ENCODE measurements around the gene EIF2AK3.

The EIF2AK3 gene

DNA sequence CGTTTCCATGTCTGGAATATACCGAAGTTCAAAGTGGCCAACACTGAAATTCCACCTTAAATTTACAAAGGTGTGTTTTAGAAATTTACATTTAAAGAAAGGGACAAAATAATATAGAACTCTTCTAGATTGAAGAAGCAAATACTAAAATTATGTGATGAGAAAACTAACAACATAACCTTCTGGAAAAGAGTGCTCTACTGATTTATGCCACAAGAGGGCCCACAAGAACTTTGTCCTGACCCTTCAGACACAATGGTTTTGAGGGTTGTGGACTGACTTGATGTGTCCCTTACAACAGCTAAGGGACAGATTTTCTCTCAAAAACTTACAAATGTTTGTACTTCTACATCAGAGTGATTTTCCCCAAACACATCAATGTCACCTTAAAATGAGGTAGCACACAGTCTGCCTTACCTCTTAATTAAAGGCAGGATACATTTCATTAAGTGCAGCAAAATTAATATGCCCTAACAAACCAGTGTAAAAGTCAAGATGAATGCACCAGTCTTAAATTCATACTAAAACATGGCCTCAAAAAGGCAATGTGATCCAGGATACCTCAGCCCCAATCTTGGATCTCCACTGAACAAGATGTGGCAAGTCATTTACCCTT lies 36.2 kb downstream of the EIF2AK3 start (continued):
- no peak for TF ChIP-seq ZNF70 (CRISPR knock-in tag; IDR thresholded peaks at IDR 0.05)

DNA sequence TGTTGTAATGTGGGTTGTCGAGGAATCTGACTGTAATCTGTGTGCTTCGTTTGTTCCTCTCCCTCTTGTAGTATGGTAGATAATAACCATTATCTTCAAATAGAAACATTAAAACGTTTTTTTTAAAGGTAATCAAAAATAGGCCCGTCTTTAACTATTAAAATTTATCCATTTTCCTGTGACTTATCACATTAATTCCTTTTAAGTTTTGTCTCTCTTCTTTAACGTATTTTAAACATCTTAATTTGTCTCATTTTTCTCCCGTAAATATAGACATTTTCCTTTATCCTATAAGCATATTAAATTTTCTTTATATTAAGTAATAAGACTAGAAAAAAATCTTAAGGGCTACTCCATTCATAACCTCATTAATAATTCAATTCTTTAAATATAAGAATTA lies 41.3 kb downstream of the EIF2AK3 start:
- TF ChIP-seq SNAI2 (CRISPR knock-in tag; IDR thresholded peaks at IDR 0.05) (no peak), CSDC2 (CRISPR knock-in tag; IDR thresholded peaks at IDR 0.05) (no peak), RARB (CRISPR knock-in tag; IDR thresholded peaks at IDR 0.05) (no peak)
- ATAC-seq = no peak

DNA sequence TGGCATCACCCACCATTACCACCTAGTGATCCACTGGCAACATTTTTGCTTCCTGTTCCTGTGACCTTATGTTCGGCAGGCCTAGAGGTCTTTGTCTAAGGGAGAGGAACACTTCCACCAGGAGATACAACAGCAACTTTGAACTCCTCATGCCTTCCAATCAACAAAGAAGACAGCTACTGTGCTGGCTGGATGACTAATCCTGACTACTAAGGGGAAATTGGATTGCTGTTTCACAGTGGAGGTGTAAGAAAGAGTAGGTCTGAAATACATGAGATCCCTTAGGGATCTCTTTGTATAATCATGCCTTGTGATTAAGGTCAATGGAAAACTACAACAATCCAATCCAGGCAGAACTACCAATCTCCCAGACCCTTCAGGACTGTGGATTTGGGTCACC lies 45.2 kb downstream of the EIF2AK3 start:
- no peak for ATAC-seq
- TF ChIP-seq ZC3H10 (CRISPR knock-in tag; IDR thresholded peaks at IDR 0.05) (no peak), ZNF70 (CRISPR knock-in tag; IDR thresholded peaks at IDR 0.05) (no peak), RARB (CRISPR knock-in tag; IDR thresholded peaks at IDR 0.05) (no peak), TSHZ2 (CRISPR knock-in tag; IDR thresholded peaks at IDR 0.05) (no peak), ZFP30 (CRISPR knock-in tag; IDR thresholded peaks at IDR 0.05) (no peak), ZNF8 (CRISPR knock-in tag; IDR thresholded peaks at IDR 0.05) (no peak), TCF4 (CRISPR knock-in tag; IDR thresholded peaks at IDR 0.05; ENCODE audit: borderline replicate concordance) (no peak), PATZ1 (CRISPR knock-in tag; IDR thresholded peaks at IDR 0.05; ENCODE audit: borderline replicate concordance) (no peak), PPARA (CRISPR knock-in tag; IDR thresholded peaks at IDR 0.05; ENCODE audit: borderline replicate concordance) (no peak), CREB5 (CRISPR knock-in tag; IDR thresholded peaks at IDR 0.05; ENCODE audit: low read depth) (no peak), OSR1 (CRISPR knock-in tag; IDR thresholded peaks at IDR 0.05) (no peak), TOX (CRISPR knock-in tag; IDR thresholded peaks at IDR 0.05; ENCODE audit: borderline replicate concordance) (no peak), ZNF565 (CRISPR knock-in tag; conservative IDR thresholded peaks at IDR 0.05; ENCODE audit: low read depth) (no peak), SNAI2 (CRISPR knock-in tag; IDR thresholded peaks at IDR 0.05) (no peak), BACH2 (CRISPR knock-in tag; IDR thresholded peaks at IDR 0.05; ENCODE audit: borderline replicate concordance) (no peak), CSDC2 (CRISPR knock-in tag; IDR thresholded peaks at IDR 0.05) (no peak)
- TF ChIP-seq, protein P1, sequence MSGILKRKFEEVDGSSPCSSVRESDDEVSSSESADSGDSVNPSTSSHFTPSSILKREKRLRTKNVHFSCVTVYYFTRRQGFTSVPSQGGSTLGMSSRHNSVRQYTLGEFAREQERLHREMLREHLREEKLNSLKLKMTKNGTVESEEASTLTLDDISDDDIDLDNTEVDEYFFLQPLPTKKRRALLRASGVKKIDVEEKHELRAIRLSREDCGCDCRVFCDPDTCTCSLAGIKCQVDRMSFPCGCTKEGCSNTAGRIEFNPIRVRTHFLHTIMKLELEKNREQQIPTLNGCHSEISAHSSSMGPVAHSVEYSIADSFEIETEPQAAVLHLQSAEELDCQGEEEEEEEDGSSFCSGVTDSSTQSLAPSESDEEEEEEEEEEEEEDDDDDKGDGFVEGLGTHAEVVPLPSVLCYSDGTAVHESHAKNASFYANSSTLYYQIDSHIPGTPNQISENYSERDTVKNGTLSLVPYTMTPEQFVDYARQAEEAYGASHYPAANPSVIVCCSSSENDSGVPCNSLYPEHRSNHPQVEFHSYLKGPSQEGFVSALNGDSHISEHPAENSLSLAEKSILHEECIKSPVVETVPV (CRISPR knock-in tag; IDR thresholded peaks at IDR 0.05) = no peak
- TF ChIP-seq, protein P2, sequence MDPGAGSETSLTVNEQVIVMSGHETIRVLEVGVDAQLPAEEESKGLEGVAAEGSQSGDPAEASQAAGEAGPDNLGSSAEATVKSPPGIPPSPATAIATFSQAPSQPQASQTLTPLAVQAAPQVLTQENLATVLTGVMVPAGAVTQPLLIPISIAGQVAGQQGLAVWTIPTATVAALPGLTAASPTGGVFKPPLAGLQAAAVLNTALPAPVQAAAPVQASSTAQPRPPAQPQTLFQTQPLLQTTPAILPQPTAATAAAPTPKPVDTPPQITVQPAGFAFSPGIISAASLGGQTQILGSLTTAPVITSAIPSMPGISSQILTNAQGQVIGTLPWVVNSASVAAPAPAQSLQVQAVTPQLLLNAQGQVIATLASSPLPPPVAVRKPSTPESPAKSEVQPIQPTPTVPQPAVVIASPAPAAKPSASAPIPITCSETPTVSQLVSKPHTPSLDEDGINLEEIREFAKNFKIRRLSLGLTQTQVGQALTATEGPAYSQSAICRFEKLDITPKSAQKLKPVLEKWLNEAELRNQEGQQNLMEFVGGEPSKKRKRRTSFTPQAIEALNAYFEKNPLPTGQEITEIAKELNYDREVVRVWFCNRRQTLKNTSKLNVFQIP (CRISPR knock-in tag; IDR thresholded peaks at IDR 0.05; ENCODE audit: borderline replicate concordance, low read depth) = no peak

- TF ChIP-seq BACH2 (CRISPR knock-in tag; IDR thresholded peaks at IDR 0.05; ENCODE audit: borderline replicate concordance) (no peak), RARB (CRISPR knock-in tag; IDR thresholded peaks at IDR 0.05) (no peak), ISL1 (CRISPR knock-in tag; IDR thresholded peaks at IDR 0.05) (no peak)
- no peak for ATAC-seq
These were observed 47.2 kb downstream of the EIF2AK3 start for GRCh38 chr2:88580088-88580487.
